ENCODE results near the gene CACNA1H.

DNA sequence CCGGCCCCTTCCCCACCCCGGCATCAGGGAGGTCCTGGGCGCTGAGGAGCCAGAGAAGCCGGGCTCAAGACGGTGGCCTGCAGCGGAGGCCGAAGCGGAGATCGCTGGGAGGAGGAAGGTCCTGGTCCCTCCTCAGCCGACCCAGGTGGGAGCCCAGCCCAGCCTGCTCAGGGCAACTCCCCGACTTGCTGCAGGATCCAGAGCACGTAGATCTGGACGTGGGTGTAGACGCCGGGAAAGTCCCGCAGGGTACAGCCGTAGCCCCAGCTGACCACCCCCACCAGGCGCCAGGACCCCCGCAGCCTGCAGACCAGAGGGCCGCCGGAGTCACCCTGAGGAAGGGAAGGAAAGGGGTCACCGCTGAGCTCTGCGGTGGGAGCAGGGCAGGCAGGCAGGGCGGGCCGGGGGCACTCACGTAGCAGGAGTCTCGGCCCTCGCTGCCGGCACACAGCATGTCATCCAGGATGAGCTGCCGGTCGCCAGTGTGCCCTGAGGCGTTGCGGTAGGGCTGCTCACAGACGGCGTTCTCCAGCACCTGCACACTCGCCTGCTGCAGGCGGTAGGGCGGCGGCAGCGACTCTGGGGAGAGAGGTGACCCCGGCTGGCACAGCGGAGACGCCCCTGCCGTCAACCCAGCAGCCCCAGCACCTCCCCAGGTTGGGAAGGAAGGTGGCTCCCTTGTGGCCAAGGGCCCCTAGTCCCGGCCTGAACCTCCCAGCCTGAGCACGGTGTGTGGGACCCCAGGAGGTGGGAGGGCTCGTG, 108.4 kb downstream of the CACNA1H start:
- TF ChIP-seq CTCF (IDR thresholded peaks at IDR 0.05 in 2 of 3, conservative IDR thresholded peaks at IDR 0.05 in 1 of 3; ENCODE audit: borderline replicate concordance in 1 of 3, insufficient read depth in 1 of 3, low read depth in 2 of 3, low read length in 2 of 3): no peak
- TF ChIP-seq POLR2A (IDR thresholded peaks at IDR 0.05; ENCODE audit: borderline replicate concordance, extremely low read depth, insufficient read depth, insufficient read length): no peak
- no peak for TF ChIP-seq POLR2AphosphoS5 (IDR thresholded peaks at IDR 0.05; ENCODE audit: low read depth, low read length)
- TF ChIP-seq, protein P1, sequence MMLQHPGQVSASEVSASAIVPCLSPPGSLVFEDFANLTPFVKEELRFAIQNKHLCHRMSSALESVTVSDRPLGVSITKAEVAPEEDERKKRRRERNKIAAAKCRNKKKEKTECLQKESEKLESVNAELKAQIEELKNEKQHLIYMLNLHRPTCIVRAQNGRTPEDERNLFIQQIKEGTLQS (IDR thresholded peaks at IDR 0.05): no peak
